GM12873 (cell line): Measurements from ENCODE around the gene ZNF154.

Source experiments
- TF ChIP-seq, protein P1 (sequence below): IDR thresholded peaks from 2 replicates; pipeline ENCODE4 v1.5.1; 2012; ENCODE audit warnings: low read depth, mild to moderate bottlenecking, moderate library complexity, low read length, control low read depth; ENCODE audit not compliant: insufficient read depth; ENCODE audit errors: missing control alignments

Gene ZNF154

DNA sequence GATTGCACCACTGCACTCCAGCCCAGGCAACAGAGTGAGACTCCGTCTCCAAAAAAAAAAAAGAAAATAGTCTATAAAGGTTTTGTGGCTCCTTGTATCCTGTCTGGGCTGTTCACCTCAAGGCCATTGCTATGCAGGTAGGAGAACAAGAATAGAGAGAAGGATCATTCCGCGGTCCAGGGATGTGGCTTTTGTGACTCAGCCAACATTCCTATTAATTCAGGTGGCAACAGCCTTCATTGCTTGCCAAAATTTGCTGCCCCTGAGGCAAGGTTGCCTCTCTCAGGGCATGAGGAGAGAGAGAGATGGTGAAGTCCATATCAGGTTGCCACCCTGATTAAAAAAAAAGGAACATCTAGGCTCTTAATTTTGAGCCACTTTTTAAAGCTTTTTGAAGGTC is 19.3 kb downstream of the ZNF154 start:
- TF ChIP-seq, protein P1, sequence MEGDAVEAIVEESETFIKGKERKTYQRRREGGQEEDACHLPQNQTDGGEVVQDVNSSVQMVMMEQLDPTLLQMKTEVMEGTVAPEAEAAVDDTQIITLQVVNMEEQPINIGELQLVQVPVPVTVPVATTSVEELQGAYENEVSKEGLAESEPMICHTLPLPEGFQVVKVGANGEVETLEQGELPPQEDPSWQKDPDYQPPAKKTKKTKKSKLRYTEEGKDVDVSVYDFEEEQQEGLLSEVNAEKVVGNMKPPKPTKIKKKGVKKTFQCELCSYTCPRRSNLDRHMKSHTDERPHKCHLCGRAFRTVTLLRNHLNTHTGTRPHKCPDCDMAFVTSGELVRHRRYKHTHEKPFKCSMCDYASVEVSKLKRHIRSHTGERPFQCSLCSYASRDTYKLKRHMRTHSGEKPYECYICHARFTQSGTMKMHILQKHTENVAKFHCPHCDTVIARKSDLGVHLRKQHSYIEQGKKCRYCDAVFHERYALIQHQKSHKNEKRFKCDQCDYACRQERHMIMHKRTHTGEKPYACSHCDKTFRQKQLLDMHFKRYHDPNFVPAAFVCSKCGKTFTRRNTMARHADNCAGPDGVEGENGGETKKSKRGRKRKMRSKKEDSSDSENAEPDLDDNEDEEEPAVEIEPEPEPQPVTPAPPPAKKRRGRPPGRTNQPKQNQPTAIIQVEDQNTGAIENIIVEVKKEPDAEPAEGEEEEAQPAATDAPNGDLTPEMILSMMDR, result no peak

DNA sequence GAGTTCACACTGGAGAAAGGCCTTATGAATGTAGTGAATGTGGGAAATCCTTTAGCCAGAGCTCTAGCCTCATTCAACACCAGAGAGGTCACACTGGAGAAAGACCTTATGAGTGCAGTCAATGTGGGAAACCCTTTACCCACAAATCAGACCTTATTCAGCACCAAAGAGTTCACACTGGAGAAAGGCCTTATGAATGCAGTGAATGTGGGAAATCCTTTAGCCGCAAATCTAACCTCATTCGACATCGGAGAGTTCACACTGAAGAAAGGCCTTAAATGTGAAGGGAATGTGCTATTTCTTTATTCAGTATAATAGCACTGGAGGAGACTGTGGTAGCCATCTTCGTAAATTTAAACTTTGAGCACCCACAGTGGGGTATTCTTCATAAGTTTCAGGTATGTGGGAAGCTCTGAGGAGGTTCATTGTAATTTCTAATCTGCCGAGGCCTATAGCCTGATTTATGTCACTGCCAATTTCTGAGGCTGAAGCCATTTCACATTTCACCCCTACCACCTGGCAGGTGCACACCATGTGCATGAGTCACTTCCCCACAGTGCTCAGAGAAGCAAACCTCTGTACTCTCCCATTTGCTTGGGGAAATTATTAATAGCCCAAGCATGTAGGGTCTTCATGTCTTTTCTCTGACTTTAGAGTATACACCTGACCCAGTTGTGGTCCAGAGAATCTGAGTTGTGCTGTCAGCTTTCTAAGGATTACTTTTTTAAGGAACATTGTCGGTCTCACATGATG is 20.8 kb downstream of the ZNF154 start:
- TF ChIP-seq, protein P1, result no peak

DNA sequence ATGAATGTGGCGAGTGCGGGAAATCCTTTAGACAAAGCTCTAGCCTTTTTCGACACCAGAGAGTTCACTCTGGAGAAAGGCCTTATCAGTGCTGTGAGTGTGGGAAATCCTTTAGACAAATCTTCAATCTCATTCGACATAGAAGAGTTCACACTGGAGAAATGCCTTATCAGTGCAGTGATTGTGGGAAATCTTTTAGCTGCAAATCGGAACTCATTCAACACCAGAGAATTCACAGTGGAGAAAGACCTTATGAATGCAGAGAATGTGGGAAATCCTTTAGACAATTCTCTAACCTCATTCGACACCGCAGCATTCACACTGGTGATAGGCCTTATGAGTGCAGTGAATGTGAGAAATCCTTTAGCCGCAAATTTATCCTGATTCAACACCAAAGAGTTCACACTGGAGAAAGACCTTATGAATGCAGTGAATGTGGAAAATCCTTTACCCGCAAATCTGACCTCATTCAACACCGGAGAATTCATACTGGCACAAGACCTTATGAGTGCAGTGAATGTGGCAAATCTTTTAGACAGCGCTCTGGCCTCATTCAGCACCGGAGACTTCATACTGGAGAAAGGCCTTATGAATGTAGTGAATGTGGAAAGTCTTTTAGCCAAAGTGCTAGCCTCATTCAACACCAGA is 21.5 kb downstream of the ZNF154 start:
- TF ChIP-seq, protein P1, result no peak

DNA sequence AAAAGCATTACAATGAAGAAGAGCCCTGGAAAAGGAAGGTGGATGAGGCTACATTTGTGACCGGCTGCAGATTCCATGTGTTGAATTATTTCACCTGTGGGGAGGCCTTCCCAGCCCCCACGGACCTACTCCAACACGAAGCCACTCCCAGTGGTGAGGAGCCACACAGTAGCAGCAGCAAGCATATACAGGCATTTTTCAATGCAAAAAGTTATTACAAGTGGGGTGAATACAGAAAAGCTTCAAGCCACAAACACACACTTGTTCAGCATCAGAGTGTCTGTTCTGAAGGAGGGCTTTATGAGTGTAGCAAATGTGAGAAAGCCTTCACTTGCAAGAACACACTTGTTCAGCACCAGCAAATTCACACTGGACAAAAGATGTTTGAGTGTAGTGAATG is 22.3 kb downstream of the ZNF154 start:
- TF ChIP-seq, protein P1, result no peak

DNA sequence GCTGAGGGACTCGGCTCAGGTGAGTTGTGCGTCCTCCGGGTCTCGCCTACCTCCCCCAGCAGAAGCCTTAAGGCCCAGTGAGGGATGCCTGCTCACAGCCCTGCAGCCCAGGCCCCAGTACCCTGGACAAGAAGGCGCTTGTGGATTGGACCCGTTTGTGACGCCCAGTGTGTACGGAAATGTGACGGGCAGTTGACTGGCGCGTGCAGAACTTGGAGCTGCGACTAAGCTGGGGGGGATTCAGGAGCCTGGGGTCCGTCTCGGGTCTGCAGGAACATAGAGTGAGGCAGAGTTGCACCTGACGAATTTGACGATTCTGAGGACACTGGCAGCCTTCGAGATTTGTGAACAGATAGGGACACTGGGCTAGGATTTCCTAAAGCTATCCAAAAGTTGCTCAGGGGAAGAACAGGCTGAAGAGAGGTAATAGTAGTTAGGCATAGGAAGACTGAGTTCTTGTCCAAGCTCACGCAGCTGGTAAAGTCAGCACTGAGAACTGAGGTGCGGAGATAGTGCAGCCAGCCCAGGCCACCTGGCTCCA is 26.7 kb downstream of the ZNF154 start:
- TF ChIP-seq, protein P1, result no peak

DNA sequence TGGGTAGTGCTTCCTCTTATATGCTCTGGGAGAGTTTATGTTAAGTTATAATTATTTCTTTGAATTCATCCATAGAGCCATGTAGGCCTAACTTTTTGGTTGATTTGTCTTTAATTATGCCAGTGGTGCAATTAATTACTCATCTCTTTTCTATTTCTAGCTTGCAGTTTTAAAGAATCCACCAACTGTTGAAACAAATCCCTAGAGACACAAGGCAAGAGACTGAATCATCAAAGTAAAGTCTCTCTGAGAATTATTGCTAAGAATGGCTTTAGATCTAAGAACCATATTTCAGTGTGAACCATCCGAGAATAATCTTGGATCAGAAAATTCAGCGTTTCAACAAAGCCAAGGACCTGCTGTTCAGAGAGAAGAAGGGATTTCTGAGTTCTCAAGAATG is 33.1 kb downstream of the ZNF154 start:
- TF ChIP-seq, protein P1, result no peak

DNA sequence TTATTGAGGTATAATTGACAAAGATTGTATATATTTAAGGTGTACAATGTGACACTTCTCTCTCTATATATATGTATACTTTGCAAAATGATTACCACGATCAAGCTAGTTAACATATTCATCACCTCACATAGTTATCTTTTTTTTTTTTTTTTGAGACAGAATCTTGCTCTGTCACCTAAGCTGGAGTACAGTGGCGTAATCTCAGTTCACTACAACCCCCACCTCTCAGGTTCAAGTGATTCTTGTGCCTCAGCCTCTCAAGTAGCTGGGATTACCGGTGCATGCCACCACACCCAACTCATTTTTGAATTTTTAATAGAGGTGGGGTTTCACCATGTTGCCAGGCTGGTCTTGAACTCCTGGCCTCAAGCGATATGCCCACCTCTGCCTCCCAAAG is 36.5 kb downstream of the ZNF154 start:
- TF ChIP-seq, protein P1, result no peak
